ENCODE results near the gene RNF141. TPM values are rescaled to one million over a fixed set of nuclear protein-coding genes. Genes with fewer than 3 reads are reported as not detected.

Gene RNF141
- polyA plus RNA-seq, 1 experiment: 34.8 TPM

- CTCF ChIA-PET: no interaction called here
- POLR2A ChIA-PET: no interaction called here
- TF ChIP-seq CTCF (IDR thresholded peaks at IDR 0.05; ENCODE audit: low read depth, low read length): no peak
Measured at GRCh38 chr11:10495464-10495786, 45.6 kb downstream of the RNF141 start.

DNA sequence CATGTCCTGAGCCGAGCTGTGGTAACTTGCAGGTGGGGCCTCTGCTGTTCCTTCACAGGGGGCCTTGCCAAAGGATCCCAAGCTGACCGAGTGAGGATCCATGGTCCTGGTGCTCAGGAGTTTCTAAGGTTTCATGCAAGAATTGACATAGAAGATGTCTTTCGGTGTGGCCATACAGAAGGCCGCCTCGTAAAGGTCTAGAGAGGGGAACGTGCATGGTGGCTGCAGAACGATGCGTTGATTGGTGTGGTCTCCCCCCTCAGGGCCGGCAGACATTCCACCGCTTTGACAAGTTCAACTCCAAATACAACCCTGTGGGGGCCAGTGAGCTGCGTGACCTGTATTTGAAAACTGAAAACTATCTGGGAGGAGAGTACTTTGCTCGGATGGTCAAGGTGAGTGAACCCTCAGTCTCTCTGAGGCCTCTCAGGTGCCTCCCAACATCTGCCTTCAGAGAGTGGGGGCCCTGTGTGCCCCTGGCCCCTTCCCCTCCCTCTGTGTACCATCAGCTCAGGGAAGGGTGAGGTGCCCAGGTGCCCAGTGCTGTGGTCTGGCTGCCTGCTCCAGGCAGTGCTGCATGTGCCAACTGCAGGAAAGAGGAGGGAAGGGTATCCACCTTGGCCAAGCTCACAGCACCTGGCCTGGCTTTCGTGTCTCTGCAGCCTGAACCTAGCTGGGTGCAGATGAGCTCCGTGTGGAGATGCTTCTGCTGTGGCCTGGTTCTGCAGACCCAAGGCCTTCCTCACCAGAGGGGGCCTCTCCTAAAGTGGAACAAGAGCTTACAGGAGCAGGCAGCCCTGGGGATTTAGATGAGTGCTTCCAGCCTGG, 46.1 kb downstream of the RNF141 start:
- Histone ChIP-seq H3K27me3 (ENCODE audit: control insufficient read depth, insufficient read depth, low read length) (no peaks in the 10 kb centered on the region), H3K4me3 (ENCODE audit: low read depth, low read length) (no peak overlapping the region), H3K9me3 (ENCODE audit: control insufficient read depth, insufficient read depth, low read length) (peaks cover 5% of the 10 kb centered on the region; the same call in 1 of the 2 replicates), H3K27ac (ENCODE audit: low read depth, low read length) (no peak overlapping the region)
- ChIA-PET CTCF (no interaction called here), POLR2A (no interaction called here)
- DNase-seq (ENCODE audit: low read depth, low spot score): no peak
- TF ChIP-seq CTCF (IDR thresholded peaks at IDR 0.05; ENCODE audit: low read depth, low read length): no peak

More at GRCh38 chr11:10495464-10495786, 45.6 kb downstream of the RNF141 start:
- Histone ChIP-seq H3K27ac (ENCODE audit: low read depth, low read length) (no peak overlapping the region), H3K27me3 (ENCODE audit: control insufficient read depth, insufficient read depth, low read length) (no peaks in the 10 kb centered on the region), H3K9me3 (ENCODE audit: control insufficient read depth, insufficient read depth, low read length) (peaks cover 5% of the 10 kb centered on the region; the same call in 1 of the 2 replicates), H3K4me3 (ENCODE audit: low read depth, low read length) (no peak overlapping the region)
- DNase-seq (ENCODE audit: low read depth, low spot score): no peak

GRCh38 chr11:10493041-10493663, 47.8 kb downstream of the RNF141 start:
- ChIA-PET POLR2A (no interaction called here), CTCF (no interaction called here)
- Histone ChIP-seq H3K27ac (ENCODE audit: low read depth, low read length) (no peak overlapping the region), H3K4me3 (ENCODE audit: low read depth, low read length) (no peak overlapping the region), H3K9me3 (ENCODE audit: control insufficient read depth, insufficient read depth, low read length) (peaks cover 5% of the 10 kb centered on the region; the same call in 1 of the 2 replicates), H3K27me3 (ENCODE audit: control insufficient read depth, insufficient read depth, low read length) (no peaks in the 10 kb centered on the region)
- no peak for TF ChIP-seq CTCF (IDR thresholded peaks at IDR 0.05; ENCODE audit: low read depth, low read length)
- no peak for DNase-seq (ENCODE audit: low read depth, low spot score)

DNA sequence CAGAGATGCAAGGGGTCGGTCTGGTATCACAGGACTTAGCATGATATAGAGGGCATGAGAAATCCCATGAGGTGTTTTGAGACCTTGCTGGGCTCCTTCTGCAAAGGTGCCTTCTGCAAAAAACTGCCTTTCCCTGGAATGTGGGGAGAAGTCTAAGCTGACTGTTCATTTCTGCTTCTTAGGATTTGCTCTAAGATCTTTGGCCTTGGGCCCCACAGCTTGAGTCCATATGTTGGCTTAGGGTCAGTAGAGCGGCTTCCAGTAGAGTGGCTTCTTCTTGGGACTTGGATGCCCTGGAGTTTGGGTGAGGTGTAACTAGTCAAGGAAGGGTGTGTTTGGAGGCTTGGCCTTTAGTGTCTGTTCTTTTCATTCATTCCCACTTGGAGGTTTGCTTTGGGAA, 48.9 kb downstream of the RNF141 start:
- Histone ChIP-seq H3K4me3 (ENCODE audit: low read depth, low read length) (no peak overlapping the region), H3K27me3 (ENCODE audit: control insufficient read depth, insufficient read depth, low read length) (no peaks in the 10 kb centered on the region), H3K27ac (ENCODE audit: low read depth, low read length) (no peak overlapping the region), H3K9me3 (ENCODE audit: control insufficient read depth, insufficient read depth, low read length) (peaks cover 5% of the 10 kb centered on the region; the same call in 1 of the 2 replicates)
- CTCF ChIA-PET: no interaction called here
- DNase-seq (ENCODE audit: low read depth, low spot score): no peak
- POLR2A ChIA-PET: interaction anchor here (2.3 kb wide), 1 partner anchor 10 kb away, joined by 10 read pairs; no protein-coding TSS in a partner anchor
- TF ChIP-seq CTCF (IDR thresholded peaks at IDR 0.05; ENCODE audit: low read depth, low read length): no peak
